K562 (cell line): ENCODE data around the gene DSC1. TPM values are rescaled to one million over a fixed set of nuclear protein-coding genes. Genes with fewer than 3 reads are reported as not detected.

Source experiments
- ATAC-seq: fragments of 200-7000 bp; cut with Tn5 transposase; 3 replicates; pipeline ENCODE4 v1.9.1; 2020; ENCODE audit warnings: moderate library complexity
- BruUV-seq: library from RNA; stranded (reverse); fragments of 400-500 nt; replicated peaks from 2 replicates; lab custom pipeline; 2021; lab: Mats Ljungman, UMichigan
- CTCF ChIA-PET: fragments of 300-600 bp; formaldehyde crosslinking; extraction: SDS; loops from one replicate; lab custom pipeline; 2021; ENCODE audit warnings: low intra/inter-chr PET ratio; lab: Yijun Ruan, JAX
- POLR2A ChIA-PET: fragments of 300-600, 350-650 bp; sonication (Branson Sonifier 250); formaldehyde crosslinking; extraction: SDS; loops from one replicate; lab custom pipeline; 2021; ENCODE audit warnings: antibody characterized with exemption, inconsistent platforms; lab: Yijun Ruan, JAX
- DNase-seq, 4 experiments: peaks; one replicate each; pipeline versions ENCODE4 v3.0.0 to v3.0.0-alpha.2; 2011 to 2018; ENCODE audit warnings: low spot score in 3 of 4, mixed read lengths in 3 of 4; ENCODE audit errors: extremely low read depth in 1 of 4
- FAIRE-seq: peaks from 2 replicates; lab custom pipeline; 2011; peaks lifted over from hg19 to GRCh38; lab: Jason Lieb, UNC
- H2AFZ ChIP-seq: 2 replicates; pipeline ENCODE4 v1.6.0; 2011; ENCODE audit warnings: low read depth, low read length, control low read depth, inconsistent platforms
- H3K27ac ChIP-seq: fragments of 200-600 bp; 3 replicates; pipeline ENCODE4 v1.8.0; 2011; ENCODE audit warnings: low read depth, mild to moderate bottlenecking, control low read depth, inconsistent platforms, low read length, moderate library complexity, mixed read lengths; ENCODE audit errors: extremely low read depth
- H3K27me3 ChIP-seq, 2 experiments: fragments of 300-600 bp in 1 of 2; 2 replicates in 1 of 2; 3 replicates in 1 of 2; pipeline versions ENCODE4 v1.6.0 to v1.8.0; 2011; ENCODE audit warnings: inconsistent platforms in 2 of 2, low read length in 2 of 2, mild to moderate bottlenecking in 1 of 2, mixed read lengths in 1 of 2, moderate library complexity in 1 of 2; ENCODE audit not compliant: control insufficient read depth in 2 of 2, insufficient read depth in 2 of 2
- H3K36me3 ChIP-seq: fragments of 300-600 bp; 3 replicates; pipeline ENCODE4 v1.8.0; 2011; ENCODE audit warnings: mild to moderate bottlenecking, low read length, inconsistent platforms; ENCODE audit not compliant: control insufficient read depth, insufficient read depth
- H3K4me1 ChIP-seq, 2 experiments: fragments of 200-600 bp in 1 of 2; replicated peaks in 1 of 2; 2 replicates in 1 of 2; 3 replicates in 1 of 2; pipeline versions ENCODE4 v1.5.1 to v1.8.0; 2011; ENCODE audit warnings: inconsistent platforms in 2 of 2, low read length in 2 of 2, mild to moderate bottlenecking in 1 of 2, mixed read lengths in 1 of 2, moderate library complexity in 1 of 2; ENCODE audit not compliant: control insufficient read depth in 2 of 2, insufficient read depth in 2 of 2
- H3K4me2 ChIP-seq: 2 replicates; pipeline ENCODE4 v1.6.1; 2011; ENCODE audit warnings: low read length, control low read depth, inconsistent platforms, mixed read lengths; ENCODE audit not compliant: insufficient read depth
- H3K4me3 ChIP-seq: fragments of 200-600 bp; sonication (generic), shearing (Covaris generic); 2 replicates; pipeline ENCODE4 v1.5.1; 2016; ENCODE audit warnings: control low read depth, inconsistent platforms
- H3K79me2 ChIP-seq: fragments of 200-600 bp; 3 replicates; pipeline ENCODE4 v1.8.0; 2011; ENCODE audit warnings: low read length, inconsistent platforms; ENCODE audit not compliant: control insufficient read depth, insufficient read depth
- H3K9ac ChIP-seq, 2 experiments: 2 replicates each; pipeline versions ENCODE4 v1.6.0 to v1.6.1; 2011; ENCODE audit warnings: low read depth in 2 of 2, low read length in 2 of 2, control low read depth in 1 of 2, inconsistent platforms in 1 of 2, mild to moderate bottlenecking in 1 of 2, mixed read lengths in 1 of 2; ENCODE audit not compliant: insufficient read depth in 1 of 2
- H3K9me1 ChIP-seq: one replicate; pipeline ENCODE4 v1.6.0; 2011; ENCODE audit warnings: inconsistent platforms, mild to moderate bottlenecking, low read length, moderate library complexity; ENCODE audit not compliant: control insufficient read depth, insufficient read depth
- H3K9me3 ChIP-seq: replicated peaks from 2 replicates; pipeline ENCODE4 v1.5.1; 2011; ENCODE audit warnings: low read depth, low read length, inconsistent platforms; ENCODE audit not compliant: control insufficient read depth, insufficient read depth
- H4K20me1 ChIP-seq: replicated peaks from 2 replicates; pipeline ENCODE4 v1.6.1; 2011; ENCODE audit warnings: low read length, inconsistent platforms, mixed read lengths; ENCODE audit not compliant: control insufficient read depth, insufficient read depth
- BMI1 ChIP-seq: fragments of 150-350 bp; IDR thresholded peaks from 2 replicates; pipeline ENCODE4 v1.6.1; 2014; ENCODE audit warnings: low read length
- FOXK1 ChIP-seq: sonication (generic); formaldehyde crosslinking; IDR thresholded peaks from 2 replicates; pipeline ENCODE4 v1.8.0; 2022; ENCODE audit warnings: missing genetic modification reagents, mild to moderate bottlenecking, borderline replicate concordance
- HOXB6 ChIP-seq: fragments of 250-450 bp; sonication (Bioruptor Pico); IDR thresholded peaks from 2 replicates; pipeline ENCODE4 v1.5.1; 2022; ENCODE audit warnings: mild to moderate bottlenecking, borderline replicate concordance
- SMARCC2 ChIP-seq: fragments of 450-650 bp; IDR thresholded peaks from 2 replicates; pipeline ENCODE4 v1.6.1; 2017; ENCODE audit warnings: antibody characterized with exemption, moderate library complexity, mild to moderate bottlenecking, low read depth
- ZNF668 ChIP-seq: fragments of 250-450 bp; sonication (Bioruptor Pico); IDR thresholded peaks from 2 replicates; pipeline ENCODE4 v1.8.0; 2022; ENCODE audit warnings: mild to moderate bottlenecking, inconsistent platforms
- ZNF699 ChIP-seq: fragments of 250-450 bp; sonication (Bioruptor Pico); IDR thresholded peaks from 2 replicates; pipeline ENCODE4 v1.8.0; 2021; ENCODE audit warnings: mild to moderate bottlenecking, moderate library complexity; ENCODE audit not compliant: insufficient replicate concordance
- WGBS: fragments of 100-300 bp; shearing (Covaris generic); methylation state at CpG from one replicate; pipeline ENCODE4 v1.1.6; 2016; ENCODE audit warnings: low coverage, mixed read lengths; ENCODE audit not compliant: insufficient coverage; ENCODE audit errors: missing lambda C conversion rate; 5-methylcytosine and 5-hydroxymethylcytosine counted together
- in situ Hi-C: fragments of 300-500 bp; cut with MboI; formaldehyde crosslinking; loops from 4 replicates; pipeline ENCODE4 v1.15.0; 2018; ENCODE audit warnings: inconsistent platforms, mixed read lengths
- intact Hi-C: fragments of 100-400 bp; cut with micrococcal nuclease; formaldehyde crosslinking; loops from 2 replicates; pipeline ENCODE4 v1.14.2; 2022
- polyA plus RNA-seq, 8 experiments: library from polyadenylated mRNA; depleted of rRNA in 4 of 8; stranded (reverse) in 5 of 8; unstranded in 3 of 8; fragments of >200 nt; fragmentation: Nextera tagmentation in 2 of 8; fragmentation: Illumina TruSeq in 1 of 8; extraction: Ambion mirVana in 2 of 8; extraction: Trizol in 1 of 8; gene quantifications; 2 replicates each; pipeline versions ENCODE4 v1.2.1 to v1.2.3, GENCODE V29; 2011 to 2014; ENCODE audit warnings: inconsistent platforms in 1 of 8, missing spikeins in 1 of 8
- total RNA-seq, 7 experiments: library from RNA; depleted of rRNA in 6 of 7; stranded (reverse); fragments of >200 nt in 6 of 7; fragmentation: Illumina TruSeq in 2 of 7; extraction: Trizol in 2 of 7; gene quantifications; 2 replicates each; pipeline versions ENCODE4 v1.2.1 to v1.2.3, GENCODE V29; 2011 to 2021; ENCODE audit warnings: low replicate concordance in 1 of 7
- TF ChIP-seq, protein P1 (sequence below): fragments of 250-450 bp; sonication (Bioruptor Pico); IDR thresholded peaks from 2 replicates; pipeline ENCODE4 v1.4.0; 2020; ENCODE audit warnings: borderline replicate concordance
- TF ChIP-seq, protein P2 (sequence below), 3 experiments: fragments of 200-800 bp in 1 of 3; sonication (Bioruptor generic) in 1 of 3; sonication (generic) in 1 of 3; formaldehyde crosslinking in 1 of 3; IDR thresholded peaks; 2 replicates each; pipeline versions ENCODE4 v1.6.1 to v1.8.0; 2016 to 2022; ENCODE audit warnings: mild to moderate bottlenecking in 2 of 3, missing compliant biosample characterization in 2 of 3, missing genetic modification characterization in 2 of 3, missing genetic modification reagents in 1 of 3

DSC1 gene
- total and polyA plus RNA-seq, 9 of the 15 experiments (the other 6 are each of a cell fraction or from before 2014, with no cell fraction given) = 0.04 to 0.07 (median 0.05) TPM; not detected in 4

DNA sequence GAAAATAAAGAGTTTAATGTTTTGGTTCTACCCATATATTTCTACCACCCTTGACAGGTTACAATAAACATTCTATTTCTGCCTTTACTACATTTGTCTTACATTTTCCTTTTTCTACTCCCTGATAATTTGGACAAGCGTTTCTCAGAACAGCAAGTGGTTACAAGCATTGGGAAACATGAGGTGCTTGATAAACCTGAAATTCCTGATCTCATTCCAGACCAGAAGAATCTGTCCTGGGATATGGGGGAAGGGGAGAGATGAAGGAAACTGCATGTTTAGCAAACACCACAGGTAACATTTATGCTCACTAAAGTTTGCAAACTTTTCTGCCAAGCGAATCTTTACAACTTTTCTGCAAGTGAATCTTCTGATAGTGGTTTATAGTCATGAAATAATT lies 28.3 kb upstream of the DSC1 start:
- Histone ChIP-seq H4K20me1 (no peaks in the 10 kb centered on the region), H3K4me1 (no peaks in the 10 kb centered on the region; a peak in 1 of 5 replicates), H3K9me3 (no peaks in the 10 kb centered on the region), H3K79me2 (no peaks in the 10 kb centered on the region)
- FAIRE-seq = no peak
- TF ChIP-seq BMI1 (no peak), SMARCC2 (no peak), FOXK1 (CRISPR knock-in tag) (no peak), ZNF668 (CRISPR knock-in tag) (no peak), ZNF699 (CRISPR knock-in tag) (no peak), HOXB6 (CRISPR knock-in tag) (no peak)
- TF ChIP-seq, protein P1, sequence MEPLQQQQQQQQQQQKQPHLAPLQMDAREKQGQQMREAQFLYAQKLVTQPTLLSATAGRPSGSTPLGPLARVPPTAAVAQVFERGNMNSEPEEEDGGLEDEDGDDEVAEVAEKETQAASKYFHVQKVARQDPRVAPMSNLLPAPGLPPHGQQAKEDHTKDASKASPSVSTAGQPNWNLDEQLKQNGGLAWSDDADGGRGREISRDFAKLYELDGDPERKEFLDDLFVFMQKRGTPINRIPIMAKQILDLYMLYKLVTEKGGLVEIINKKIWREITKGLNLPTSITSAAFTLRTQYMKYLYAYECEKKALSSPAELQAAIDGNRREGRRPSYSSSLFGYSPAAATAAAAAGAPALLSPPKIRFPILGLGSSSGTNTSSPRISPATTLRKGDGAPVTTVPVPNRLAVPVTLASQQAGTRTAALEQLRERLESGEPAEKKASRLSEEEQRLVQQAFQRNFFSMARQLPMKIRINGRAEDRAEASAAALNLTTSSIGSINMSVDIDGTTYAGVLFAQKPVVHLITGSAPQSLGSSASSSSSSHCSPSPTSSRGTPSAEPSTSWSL = no peak
- TF ChIP-seq, protein P2, sequence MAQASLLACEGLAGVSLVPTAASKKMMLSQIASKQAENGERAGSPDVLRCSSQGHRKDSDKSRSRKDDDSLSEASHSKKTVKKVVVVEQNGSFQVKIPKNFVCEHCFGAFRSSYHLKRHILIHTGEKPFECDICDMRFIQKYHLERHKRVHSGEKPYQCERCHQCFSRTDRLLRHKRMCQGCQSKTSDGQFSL (CRISPR knock-in tag; IDR thresholded peaks at IDR 0.05) = no peak
- TF ChIP-seq, protein P2 (tag; IDR thresholded peaks at IDR 0.05) = no peak
- TF ChIP-seq, all 486 proteins: peak for 0
- in situ Hi-C loops = no loop called here
- WGBS = 9% methylated on average over 2 of the region's 2 CpGs
- H3K4me2 ChIP-seq = no peak overlapping the region
- no peaks in the 10 kb centered on the region for H3K36me3 ChIP-seq
- DNase-seq (no peak), ATAC-seq (no peak)
- ChIA-PET CTCF (no interaction called here), POLR2A (no interaction called here)
- no peaks in the 10 kb centered on the region; a peak in 1 of 5 replicates for H3K27me3 ChIP-seq
- H3K9ac ChIP-seq = no peak overlapping the region
- no peak overlapping the region for H3K27ac ChIP-seq
- H3K4me3 ChIP-seq = no peak overlapping the region
- H3K9me1 ChIP-seq = no peaks in the 10 kb centered on the region
- no peak overlapping the region for H2AFZ ChIP-seq
- no TSS peak for BruUV-seq
- intact Hi-C loops = no loop called here
